ENCODE measurements around the gene SLC6A6. TPM values are rescaled to one million over a fixed set of nuclear protein-coding genes. Genes with fewer than 3 reads are reported as not detected.

Gene SLC6A6
- total and polyA plus RNA-seq, 8 donors: 3.0 to 36.7 (median 19.7) TPM

DNA sequence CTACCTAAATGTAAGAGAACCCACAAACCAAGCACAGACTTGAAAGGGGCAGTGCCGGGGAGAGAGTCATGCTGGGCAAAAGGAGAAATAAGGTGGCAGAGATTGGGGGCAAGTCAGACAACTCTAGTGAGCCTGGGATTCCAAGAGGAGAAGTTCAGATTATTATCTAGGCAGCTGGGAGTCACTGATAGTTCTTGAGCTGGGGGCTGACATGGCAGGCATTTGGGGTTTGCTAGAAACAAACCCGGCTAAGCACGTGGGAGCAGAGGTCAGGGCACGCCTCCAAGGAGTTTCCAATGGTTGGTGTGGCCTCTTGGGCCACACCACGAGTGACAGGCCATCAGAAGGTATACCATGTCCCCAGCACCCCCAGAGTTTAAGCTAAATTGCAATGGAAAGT is 27.6 kb downstream of the SLC6A6 start:
- Histone ChIP-seq H3K27me3 (no peaks in the 10 kb centered on the region), H3K4me1 (peaks cover 44 to 100% (median 87%) of the 10 kb centered on the region in 4 donors), H3K4me3 (no peak overlapping the region), H3K9me3 (no peaks in the 10 kb centered on the region), H3K36me3 (no peaks in the 10 kb centered on the region), H3K27ac (peak overlapping the region in 3 of 5 donors; percentile 27 to 91 (median 87))
- WGBS, 5 donors: 71 to 89% (median 76%) methylated on average over 5 of the region's 5 CpGs
- no peak for TF ChIP-seq POLR2A (IDR thresholded peaks at IDR 0.05)
- TF ChIP-seq POLR2AphosphoS5 (IDR thresholded peaks at IDR 0.05): no peak
- no peak for TF ChIP-seq EP300 (IDR thresholded peaks at IDR 0.05)
- TF ChIP-seq, protein P1, sequence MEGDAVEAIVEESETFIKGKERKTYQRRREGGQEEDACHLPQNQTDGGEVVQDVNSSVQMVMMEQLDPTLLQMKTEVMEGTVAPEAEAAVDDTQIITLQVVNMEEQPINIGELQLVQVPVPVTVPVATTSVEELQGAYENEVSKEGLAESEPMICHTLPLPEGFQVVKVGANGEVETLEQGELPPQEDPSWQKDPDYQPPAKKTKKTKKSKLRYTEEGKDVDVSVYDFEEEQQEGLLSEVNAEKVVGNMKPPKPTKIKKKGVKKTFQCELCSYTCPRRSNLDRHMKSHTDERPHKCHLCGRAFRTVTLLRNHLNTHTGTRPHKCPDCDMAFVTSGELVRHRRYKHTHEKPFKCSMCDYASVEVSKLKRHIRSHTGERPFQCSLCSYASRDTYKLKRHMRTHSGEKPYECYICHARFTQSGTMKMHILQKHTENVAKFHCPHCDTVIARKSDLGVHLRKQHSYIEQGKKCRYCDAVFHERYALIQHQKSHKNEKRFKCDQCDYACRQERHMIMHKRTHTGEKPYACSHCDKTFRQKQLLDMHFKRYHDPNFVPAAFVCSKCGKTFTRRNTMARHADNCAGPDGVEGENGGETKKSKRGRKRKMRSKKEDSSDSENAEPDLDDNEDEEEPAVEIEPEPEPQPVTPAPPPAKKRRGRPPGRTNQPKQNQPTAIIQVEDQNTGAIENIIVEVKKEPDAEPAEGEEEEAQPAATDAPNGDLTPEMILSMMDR (IDR thresholded peaks at IDR 0.05): no peak
- DNase-seq: no peak
- intact Hi-C loops (cut with DNase I; ENCODE audit: low total_unique reads): no loop called here

DNA sequence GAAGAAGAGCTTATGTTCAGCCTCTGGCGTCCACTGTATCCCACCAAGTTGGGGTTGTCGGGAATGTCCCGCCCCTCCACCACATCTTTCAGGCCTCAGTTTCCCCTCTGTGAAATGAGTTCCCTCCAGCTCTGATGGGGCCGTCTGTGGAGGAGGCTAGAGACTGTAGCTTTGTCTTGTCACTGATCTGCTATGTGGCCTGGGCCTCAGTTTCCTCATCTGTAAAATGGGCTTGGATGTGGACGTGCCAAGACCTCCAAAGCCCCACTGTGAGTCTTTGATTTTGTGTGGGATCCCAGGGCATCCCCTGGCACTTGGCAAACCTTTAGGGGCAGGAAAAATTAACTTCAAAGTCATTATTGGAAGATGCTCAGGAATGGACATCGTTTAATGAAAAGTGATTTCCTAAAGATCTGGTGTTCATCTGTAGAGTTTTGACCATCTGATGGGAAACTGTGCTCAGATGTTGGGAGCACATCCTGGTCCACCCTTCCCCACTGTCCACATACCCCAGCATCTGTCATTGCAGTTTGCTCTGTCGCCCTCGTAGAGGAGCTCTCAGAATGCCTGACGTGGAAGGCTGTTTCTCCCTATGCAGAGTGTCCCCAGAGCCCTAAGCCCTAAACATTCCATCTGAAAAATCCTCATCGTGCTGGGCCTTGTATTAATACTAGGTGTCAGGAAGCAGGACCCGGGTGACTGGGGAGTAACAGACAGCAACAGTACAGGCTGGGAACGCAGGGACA is 28.5 kb downstream of the SLC6A6 start:
- intact Hi-C loops (cut with DNase I; ENCODE audit: low total_unique reads): no loop called here
- peak overlapping the region; percentile 78 to 91 (median 81) for H3K27ac ChIP-seq
- no peaks in the 10 kb centered on the region for H3K9me3 ChIP-seq
- no peaks in the 10 kb centered on the region for H3K36me3 ChIP-seq
- WGBS, 5 donors: 79 to 84% (median 81%) methylated on average over 12 of the region's 12 CpGs
- peak overlapping the region in 1 of 4 donors; percentile 7 for H3K4me3 ChIP-seq
- H3K27me3 ChIP-seq: no peaks in the 10 kb centered on the region
- H3K4me1 ChIP-seq: peaks cover 45 to 100% (median 88%) of the 10 kb centered on the region in 4 donors
- no peak for DNase-seq
- no peak for TF ChIP-seq POLR2AphosphoS5 (IDR thresholded peaks at IDR 0.05)
- TF ChIP-seq POLR2A (IDR thresholded peaks at IDR 0.05): no peak
- TF ChIP-seq, protein P1 (IDR thresholded peaks at IDR 0.05): no peak
- no peak for TF ChIP-seq EP300 (IDR thresholded peaks at IDR 0.05)

DNA sequence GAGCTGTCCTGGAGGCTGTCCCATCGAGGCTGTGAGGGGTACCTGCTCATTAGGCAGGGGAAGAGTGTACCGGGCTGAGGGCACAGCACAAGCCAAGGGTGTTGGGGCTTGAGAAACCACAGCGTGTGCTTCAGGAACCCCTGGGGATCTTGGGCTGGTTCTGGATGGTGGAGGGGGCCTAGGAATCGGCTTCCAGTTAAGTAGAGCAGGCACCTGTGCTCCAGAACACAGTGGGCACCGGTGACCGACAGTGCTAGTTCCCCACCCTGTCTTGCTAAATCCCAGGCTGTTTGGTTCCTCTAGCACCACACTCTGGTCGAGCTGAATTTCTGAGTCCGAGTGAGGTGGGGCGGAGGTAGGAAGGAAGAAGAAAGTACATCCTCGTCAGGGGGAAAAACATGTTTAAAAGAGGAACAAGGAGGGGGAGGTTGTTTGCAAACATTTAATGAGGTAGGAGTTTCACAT is 29.1 kb downstream of the SLC6A6 start:
- 59 to 69% (median 67%) methylated on average over 10 of the region's 10 CpGs for WGBS, 5 donors
- Histone ChIP-seq H3K4me3 (peak overlapping the region in 1 of 4 donors; percentile 7), H3K27ac (peak overlapping the region; percentile 78 to 91 (median 81)), H3K36me3 (no peaks in the 10 kb centered on the region), H3K4me1 (peaks cover 51 to 100% (median 88%) of the 10 kb centered on the region in 4 donors), H3K9me3 (no peaks in the 10 kb centered on the region), H3K27me3 (no peaks in the 10 kb centered on the region)
- intact Hi-C loops (cut with DNase I; ENCODE audit: low total_unique reads): no loop called here
- no peak for DNase-seq
- TF ChIP-seq POLR2A (IDR thresholded peaks at IDR 0.05) (no peak), POLR2AphosphoS5 (IDR thresholded peaks at IDR 0.05) (no peak), EP300 (IDR thresholded peaks at IDR 0.05) (no peak)
- TF ChIP-seq, protein P1 (IDR thresholded peaks at IDR 0.05): no peak

DNA sequence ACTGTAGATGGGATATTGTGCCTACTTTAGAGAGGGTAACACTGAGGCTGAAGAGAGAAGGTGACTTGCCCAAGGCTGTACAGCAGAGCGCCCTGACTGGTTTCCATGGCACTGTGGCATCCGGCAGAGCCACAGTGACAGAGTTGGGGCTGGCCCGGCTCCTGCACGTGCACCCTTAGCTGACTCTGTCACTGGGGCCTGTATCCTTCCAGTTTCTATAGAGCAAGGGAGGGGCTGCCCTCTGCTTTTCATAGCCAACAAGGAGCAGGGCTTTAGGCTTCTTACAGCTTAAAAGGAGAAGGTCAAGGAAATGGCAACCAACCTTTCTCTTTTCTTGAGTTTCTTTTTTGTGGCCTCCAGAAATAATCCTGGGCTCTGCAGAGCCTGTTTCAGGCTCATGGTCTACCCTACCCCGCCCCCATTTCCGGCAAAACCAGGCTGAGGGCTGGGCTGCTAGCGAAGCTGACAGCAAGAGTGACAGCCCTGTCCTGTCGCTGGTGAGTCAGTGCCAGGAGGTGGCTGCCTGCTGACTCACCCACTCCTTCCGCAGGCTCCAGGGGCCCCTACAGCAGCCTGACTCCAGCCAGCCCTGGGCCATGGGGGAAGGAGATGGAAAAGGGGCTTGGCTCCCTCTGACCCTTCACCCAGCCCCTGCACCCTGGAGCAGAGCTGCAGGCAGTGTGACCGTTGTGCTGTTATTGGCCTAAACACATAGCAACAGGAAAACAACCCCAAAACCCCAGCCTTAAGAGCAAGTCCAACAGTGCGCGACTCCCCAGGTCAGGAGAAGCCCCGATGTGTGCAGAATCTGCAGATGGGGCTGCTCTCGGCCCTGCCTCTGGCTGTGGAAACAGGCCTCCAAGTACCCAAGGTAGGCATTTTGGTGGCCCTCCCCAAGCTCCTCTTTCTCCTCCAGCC is 29.8 kb downstream of the SLC6A6 start:
- 29 to 47% (median 35%) methylated on average over 11 to 14 of the region's 14 CpGs for WGBS, 5 donors

More for the DNA sequence above, 29.8 kb downstream of the SLC6A6 start:
- peak in 2 of 3 donors; percentile 69 to 83 for TF ChIP-seq POLR2AphosphoS5 (IDR thresholded peaks at IDR 0.05)
- TF ChIP-seq POLR2A (IDR thresholded peaks at IDR 0.05): no peak
- Histone ChIP-seq H3K9me3 (no peaks in the 10 kb centered on the region), H3K27ac (peak overlapping the region; percentile 78 to 91 (median 81)), H3K4me1 (peaks cover 58 to 100% (median 91%) of the 10 kb centered on the region in 4 donors), H3K36me3 (no peaks in the 10 kb centered on the region), H3K4me3 (peak overlapping the region in 1 of 4 donors; percentile 7), H3K27me3 (no peaks in the 10 kb centered on the region)
- intact Hi-C loops (cut with DNase I; ENCODE audit: low total_unique reads): no loop called here
- DNase-seq: peak; percentile 89 to 96

Measured in stomach (tissue), 9 donors.